Heart left ventricle (tissue), 16 donors: ENCODE data around the gene HUNK. TPM values are rescaled to one million over a fixed set of nuclear protein-coding genes. Genes with fewer than 3 reads are reported as not detected.

Experiments
- ATAC-seq, 4 donors: fragments of 200-7000 bp; cut with Tn5 transposase; one replicate each; pipeline ENCODE4 v1.9.1; 2020 to 2022; ENCODE audit warnings: moderate library complexity in 4 of 4, mild to moderate bottlenecking in 3 of 4, moderate number of reproducible peaks in 1 of 4
- DNase-seq, 5 donors: peaks; one replicate each; pipeline ENCODE4 v3.0.0-alpha.2; 2020
- H3K27ac ChIP-seq, 12 donors: fragments of 200-600 bp; sonication (generic) in 4 of 12; one replicate each; pipeline versions ENCODE4 v1.5.0 to v1.8.0; 2016 to 2022; ENCODE audit warnings: mild to moderate bottlenecking in 2 of 12
- H3K27me3 ChIP-seq, 9 donors: fragments of 200-600 bp; sonication (generic) in 2 of 9; one replicate each; pipeline versions ENCODE4 v1.5.1 to v1.8.0; 2016 to 2022; ENCODE audit warnings: mild to moderate bottlenecking in 3 of 9
- H3K36me3 ChIP-seq, 9 donors: fragments of 200-600 bp; sonication (generic) in 2 of 9; one replicate each; pipeline versions ENCODE4 v1.5.0 to v1.8.0; 2018 to 2022; ENCODE audit warnings: mild to moderate bottlenecking in 2 of 9
- H3K4me1 ChIP-seq, 12 donors: fragments of 200-600 bp; sonication (generic) in 4 of 12; one replicate each; pipeline versions ENCODE4 v1.5.0 to v1.8.0; 2016 to 2022; ENCODE audit warnings: mild to moderate bottlenecking in 3 of 12
- H3K4me3 ChIP-seq, 12 donors: fragments of 200-600 bp; sonication (generic) in 4 of 12; one replicate each; pipeline versions ENCODE4 v1.5.0 to v1.8.0; 2017 to 2022; ENCODE audit warnings: mild to moderate bottlenecking in 9 of 12, moderate library complexity in 4 of 12
- H3K9me3 ChIP-seq, 12 donors: fragments of 200-600 bp; sonication (generic) in 4 of 12; one replicate each; pipeline versions ENCODE4 v1.5.0 to v1.8.0; 2016 to 2022; ENCODE audit warnings: mild to moderate bottlenecking in 1 of 12
- CTCF ChIP-seq, 12 donors: fragments of 200-600 bp; sonication (generic) in 4 of 12; IDR thresholded peaks; one replicate each; pipeline versions ENCODE4 v1.5.0 to v1.8.0; 2018 to 2022; ENCODE audit warnings: antibody characterized with exemption in 12 of 12, mild to moderate bottlenecking in 5 of 12
- POLR2A ChIP-seq, 2 donors: fragments of 450-650 bp; IDR thresholded peaks; one replicate each; pipeline ENCODE4 v1.6.1; 2017; ENCODE audit warnings: antibody characterized with exemption in 2 of 2, mild to moderate bottlenecking in 2 of 2, moderate library complexity in 2 of 2
- WGBS, 4 donors: extraction: QIAGEN DNeasy Blood & Tissue Kit in 2 of 4; methylation state at CpG; one replicate each; pipeline versions ENCODE4 v1.1.5 to v1.1.7; 2013 to 2018; 5-methylcytosine and 5-hydroxymethylcytosine counted together
- intact Hi-C, 10 donors: fragments of 100-400 bp; cut with DNase I; formaldehyde crosslinking; loops; one replicate each; pipeline versions ENCODE4 v1.11.1 to v1.14.2; 2022
- polyA plus RNA-seq, 2 donors: library from polyadenylated mRNA; stranded (reverse); fragments of 200-250 nt; gene quantifications; one replicate each; pipeline ENCODE4 v1.2.3, GENCODE V29; 2013
- total RNA-seq, 9 donors: library from RNA; depleted of rRNA in 2 of 9; stranded (reverse); fragments of >200 nt in 2 of 9; fragmentation: NEBNext Ultra II Directional in 3 of 9; extraction: Animal tissue kit (Norgen Biotek cat#: 25700) in 3 of 9; gene quantifications; one replicate each; pipeline versions ENCODE4 v1.1.0 to v1.2.4, GENCODE V29; 2016 to 2023
- donor health status: ischemic (EF 13 %, LVEDD 7.1; RV severe dilation, severe dysfunction).
- donor health status: healthy with polysubstance abuse.
- donor health status: DM: no; HTN: yes; CAD: no.
- donor health status: DM: no; HTN: no; CAD: no.
- donor health status: ischemic (EF 25% LVEDD 6.9; RV normal size, moderate dysfunction).
- donor health status: ischemic (EF 25% LVEDD 5.7; RV mildly dilated, moderate dysfunction).
- donor health status: healthy.
- donor health status: DM: yes; HTN: yes; CAD: no.
- donor health status: ischemic (EF 35%, LVEDD 5.7; RV mildly dilated, moderate dysfunction).
- donor health status: nonischemic (EF 11% LVEDD 7.7; RV severe dilation, severe dysfunction).
- donor health status: DM: yes; HTN: yes; CAD: no.
- donor health status: PGD.
- donor health status: ischemic (EF 29% LVEDD 5.4; RV normal size, mild dysfunction).
- donor health status: nonischemic (EF 23%, LVEDD 6.1; RV moderate dilation, normal function).

Gene HUNK
- total and polyA plus RNA-seq, 11 donors = 0.02 to 1.4 (median 0.22) TPM

GRCh38 chr21:31910074-31910470 lies 37.3 kb downstream of the HUNK start:
- Histone ChIP-seq H3K9me3 (no peaks in the 10 kb centered on the region), H3K36me3 (no peaks in the 10 kb centered on the region), H3K4me1 (peaks cover 0 to 18% (median 0%) of the 10 kb centered on the region in 12 donors), H3K27me3 (peaks cover 0 to 24% (median 0%) of the 10 kb centered on the region in 9 donors), H3K4me3 (no peak overlapping the region), H3K27ac (no peak overlapping the region)
- ATAC-seq (no peak), DNase-seq (no peak)
- 93 to 100% (median 96%) methylated on average over 2 of the region's 2 CpGs for WGBS, 4 donors
- TF ChIP-seq CTCF (IDR thresholded peaks at IDR 0.05) (no peak), POLR2A (IDR thresholded peaks at IDR 0.05) (no peak)
- intact Hi-C loops = no loop called here

- H3K4me1 ChIP-seq = peaks cover 0 to 11% (median 0%) of the 10 kb centered on the region in 12 donors
- H3K4me3 ChIP-seq = no peak overlapping the region
- 75 to 82% (median 81%) methylated on average over 17 of the region's 17 CpGs for WGBS, 4 donors
- H3K27me3 ChIP-seq = peaks cover 0 to 24% (median 0%) of the 10 kb centered on the region in 9 donors
- H3K9me3 ChIP-seq = no peaks in the 10 kb centered on the region
- TF ChIP-seq POLR2A (IDR thresholded peaks at IDR 0.05) (no peak), CTCF (IDR thresholded peaks at IDR 0.05) (no peak)
- ATAC-seq (no peak), DNase-seq (no peak)
- intact Hi-C loops = no loop called here
- H3K36me3 ChIP-seq = no peaks in the 10 kb centered on the region
- no peak overlapping the region for H3K27ac ChIP-seq
Observed at GRCh38 chr21:31911138-31911907, 38.5 kb downstream of the HUNK start.

- no peaks in the 10 kb centered on the region for H3K36me3 ChIP-seq
- no peaks in the 10 kb centered on the region for H3K9me3 ChIP-seq
- ATAC-seq (no peak), DNase-seq (no peak)
- no peak overlapping the region for H3K27ac ChIP-seq
- H3K4me3 ChIP-seq = no peak overlapping the region
- 84 to 97% (median 88%) methylated on average over 8 to 9 of the region's 9 CpGs for WGBS, 4 donors
- intact Hi-C loops = no loop called here
- TF ChIP-seq POLR2A (IDR thresholded peaks at IDR 0.05) (no peak), CTCF (IDR thresholded peaks at IDR 0.05) (no peak)
- H3K4me1 ChIP-seq = peaks cover 0 to 11% (median 0%) of the 10 kb centered on the region in 12 donors
- H3K27me3 ChIP-seq = peaks cover 0 to 21% (median 0%) of the 10 kb centered on the region in 9 donors
Observed at GRCh38 chr21:31912501-31912900, 39.7 kb downstream of the HUNK start.

GRCh38 chr21:31913182-31913608 lies 40.4 kb downstream of the HUNK start:
- peak in 1 of 4 donors; percentile 22 for ATAC-seq

More at GRCh38 chr21:31913182-31913608, 40.4 kb downstream of the HUNK start:
- TF ChIP-seq POLR2A (IDR thresholded peaks at IDR 0.05) (no peak), CTCF (IDR thresholded peaks at IDR 0.05) (no peak)
- Histone ChIP-seq H3K4me3 (no peak overlapping the region), H3K36me3 (no peaks in the 10 kb centered on the region), H3K27me3 (peaks cover 0 to 16% (median 0%) of the 10 kb centered on the region in 9 donors), H3K27ac (no peak overlapping the region), H3K4me1 (peaks cover 0 to 11% (median 0%) of the 10 kb centered on the region in 12 donors), H3K9me3 (no peaks in the 10 kb centered on the region)
- intact Hi-C loops = no loop called here
- no peak for DNase-seq
- 71 to 79% (median 73%) methylated on average over 5 of the region's 5 CpGs for WGBS, 4 donors
